GM19043 (cell line): ENCODE data around the gene SNX5.
"Not testable (repeated sequence)": the region's sequence is repeated elsewhere in the genome, so short reads cannot be mapped to it uniquely, and the experiment has no call there.

Source experiments
- ATAC-seq: cut with Tn5 transposase; IDR thresholded peaks from one replicate; pipeline ENCODE4 v1.9.1; 2021; ENCODE audit warnings: low read depth; ENCODE audit not compliant: unreplicated experiment

SNX5 gene

GRCh38 chr20:17960927-17961586, 7.5 kb downstream of the SNX5 start:
- no peak for ATAC-seq

DNA sequence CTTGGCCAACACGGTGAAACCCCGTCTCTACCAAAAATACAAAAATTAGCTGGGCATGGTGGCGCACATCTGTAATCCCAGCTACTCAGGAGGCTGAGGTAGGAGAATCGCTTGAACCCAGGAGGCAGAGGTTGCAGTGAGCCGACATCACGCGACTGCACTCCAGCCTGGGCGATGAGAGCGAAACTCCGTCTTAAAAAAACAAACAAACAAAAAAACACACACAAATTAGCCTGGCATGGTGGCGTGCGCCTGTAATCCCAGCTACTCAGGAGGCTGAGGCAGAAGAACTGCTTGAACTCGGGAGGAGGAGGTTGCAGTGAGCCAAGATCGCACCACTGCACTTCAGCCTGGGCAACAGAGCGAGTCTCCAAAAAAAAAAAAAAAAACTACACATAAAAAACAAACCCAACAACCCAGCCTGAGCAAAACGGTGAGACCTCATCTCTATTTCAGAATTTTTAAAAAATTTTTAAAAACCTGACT, 8.2 kb downstream of the SNX5 start:
- ATAC-seq, result not testable (repeated sequence)

DNA sequence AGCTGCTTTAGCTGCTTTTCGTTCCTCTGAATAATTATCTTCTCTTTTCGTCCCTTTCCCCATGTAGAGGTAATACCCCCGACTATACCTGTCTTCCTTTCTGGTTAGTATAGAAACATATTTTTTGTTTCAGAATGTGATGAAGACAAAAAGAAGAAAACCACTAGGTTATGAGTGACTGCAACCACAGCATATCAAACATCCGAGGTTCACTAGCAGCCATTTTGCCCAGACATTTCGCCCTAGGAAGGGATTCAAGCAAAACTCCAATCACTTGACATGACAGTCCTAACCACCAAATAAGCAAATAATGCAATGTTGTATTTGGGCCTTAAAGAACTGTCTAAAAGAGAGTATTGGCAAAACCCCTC, 9.4 kb downstream of the SNX5 start:
- peak; percentile 35 for ATAC-seq

DNA sequence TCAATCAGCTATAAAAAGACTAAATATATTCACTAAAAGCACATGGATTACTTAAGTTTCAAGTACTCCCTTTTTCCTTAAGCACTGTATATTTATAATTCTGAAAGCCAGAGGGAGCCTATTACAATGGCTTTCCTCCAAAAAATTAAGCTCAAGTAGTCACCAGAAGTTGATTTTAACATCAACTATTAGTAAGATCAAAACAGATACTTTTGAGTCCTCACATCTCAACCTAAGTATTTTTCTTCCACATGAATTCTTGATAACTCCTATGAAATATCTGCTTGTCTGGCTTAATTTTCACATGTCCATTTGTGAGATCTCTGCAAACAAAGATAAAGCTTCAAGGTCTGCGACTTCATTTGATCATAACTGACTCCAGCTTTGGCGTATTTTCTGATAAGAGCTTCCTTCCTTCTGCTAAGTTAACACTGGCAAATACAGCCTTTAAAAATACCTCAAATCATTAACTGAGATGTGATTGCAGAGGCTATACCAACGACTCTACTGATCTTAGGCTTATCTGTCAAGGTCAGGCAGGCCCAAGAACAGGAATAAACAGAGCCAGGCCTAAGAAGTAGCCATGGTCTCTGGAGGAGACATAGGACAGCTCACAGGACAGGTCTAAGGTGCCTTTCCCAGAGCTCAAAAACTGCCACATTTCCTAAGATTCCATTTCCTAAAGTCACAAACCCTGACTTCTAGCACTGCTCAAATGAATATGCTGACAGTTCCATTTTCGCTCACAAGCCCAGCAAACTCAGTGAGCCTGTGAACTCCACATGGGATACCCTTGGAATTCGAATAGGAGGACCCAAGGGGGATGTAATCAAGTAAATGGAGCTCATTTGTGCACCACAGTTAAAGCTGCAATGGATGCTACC, 10.0 kb downstream of the SNX5 start:
- no peak for ATAC-seq

- no peak for ATAC-seq
Observed at GRCh38 chr20:17957505-17958363, 10.9 kb downstream of the SNX5 start.

DNA sequence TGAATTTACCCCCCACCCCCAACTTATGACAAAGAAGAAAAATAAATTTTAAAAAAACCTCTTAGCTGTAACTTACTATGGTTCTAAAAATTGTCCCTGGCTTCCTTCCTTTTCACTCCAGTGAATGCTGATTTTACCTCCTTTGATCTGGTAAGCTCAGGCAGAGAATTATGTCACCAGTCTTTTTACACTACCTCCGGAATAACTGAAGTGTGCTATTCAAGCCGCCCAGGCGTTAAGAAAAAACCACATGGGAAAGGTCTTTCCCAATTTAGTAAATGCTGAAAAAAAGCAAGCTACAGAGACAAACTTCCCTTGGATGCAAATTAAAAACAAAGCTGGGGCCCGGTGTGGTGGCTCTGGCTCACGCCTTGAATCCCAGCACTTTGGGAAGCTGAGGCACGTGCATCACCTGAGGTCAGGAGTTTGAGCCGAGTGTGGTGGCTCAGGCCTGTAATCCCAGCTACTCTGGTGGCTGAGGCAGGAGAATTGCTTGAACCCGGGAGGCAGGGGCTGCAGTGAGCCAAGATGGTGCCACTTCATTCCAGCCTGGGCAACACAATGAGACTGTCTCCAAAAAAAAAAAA, 12.4 kb downstream of the SNX5 start:
- ATAC-seq, result no peak

DNA sequence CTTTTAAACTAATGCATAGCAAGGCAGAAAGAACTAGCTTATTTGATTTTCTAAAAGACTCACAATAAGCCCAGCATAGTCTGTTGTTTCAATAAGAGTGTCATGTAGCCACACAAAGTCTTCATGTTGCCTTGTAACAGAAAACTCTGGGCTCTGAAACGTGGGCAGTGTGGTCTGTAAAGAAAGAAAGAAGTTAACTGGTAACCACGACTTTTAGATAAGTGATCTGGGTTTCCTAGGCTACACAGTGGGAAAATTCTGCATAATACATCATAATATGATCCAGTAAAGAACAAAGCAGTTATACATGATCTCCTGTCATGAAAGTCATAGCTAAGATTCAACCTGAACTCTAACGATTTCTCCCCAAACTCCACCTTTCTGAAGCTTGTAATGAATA, 13.3 kb downstream of the SNX5 start:
- ATAC-seq, result no peak

DNA sequence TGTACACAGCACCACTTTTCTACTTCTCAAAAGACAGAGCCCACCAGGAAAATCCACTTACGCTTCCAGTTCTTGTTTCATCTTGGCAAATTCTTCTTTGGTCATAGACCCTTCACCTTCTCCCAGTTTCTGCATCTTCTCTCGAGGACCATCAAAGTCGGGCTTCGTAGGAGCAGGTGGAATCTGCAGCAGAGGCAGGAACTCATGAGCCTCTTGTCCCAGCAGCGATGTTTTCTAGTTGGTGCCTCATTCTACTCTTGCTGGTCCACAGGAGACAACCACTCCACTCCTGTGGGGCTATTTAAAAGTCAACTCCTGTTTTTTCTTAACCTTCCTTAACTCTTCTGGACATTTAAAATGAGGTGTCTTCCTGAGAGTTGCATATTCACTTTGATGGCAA, 14.7 kb downstream of the SNX5 start:
- ATAC-seq, result no peak

GRCh38 chr20:17952692-17953684, 15.6 kb downstream of the SNX5 start:
- ATAC-seq, result no peak

- ATAC-seq, result no peak
Observed at GRCh38 chr20:17951323-17951722, 17.3 kb downstream of the SNX5 start.

DNA sequence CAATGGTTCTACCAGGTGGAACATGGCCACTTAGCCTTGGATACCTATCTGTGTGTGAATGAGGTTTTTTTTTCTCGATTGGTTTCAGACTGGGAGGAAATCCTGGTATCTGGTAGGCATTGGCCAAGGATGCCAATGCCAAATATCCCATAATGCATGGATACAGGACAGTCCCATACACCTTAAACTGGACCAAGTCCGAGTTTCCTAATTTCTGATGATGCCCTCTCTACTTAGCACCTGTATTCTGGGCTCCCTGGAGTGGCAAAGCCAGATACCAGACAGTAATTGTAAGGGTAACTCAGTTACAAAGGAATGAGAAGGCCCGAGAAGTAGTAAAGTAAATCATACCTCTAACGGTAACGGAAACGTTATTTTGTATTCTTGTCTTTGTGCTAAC, 17.9 kb downstream of the SNX5 start:
- ATAC-seq, result no peak

DNA sequence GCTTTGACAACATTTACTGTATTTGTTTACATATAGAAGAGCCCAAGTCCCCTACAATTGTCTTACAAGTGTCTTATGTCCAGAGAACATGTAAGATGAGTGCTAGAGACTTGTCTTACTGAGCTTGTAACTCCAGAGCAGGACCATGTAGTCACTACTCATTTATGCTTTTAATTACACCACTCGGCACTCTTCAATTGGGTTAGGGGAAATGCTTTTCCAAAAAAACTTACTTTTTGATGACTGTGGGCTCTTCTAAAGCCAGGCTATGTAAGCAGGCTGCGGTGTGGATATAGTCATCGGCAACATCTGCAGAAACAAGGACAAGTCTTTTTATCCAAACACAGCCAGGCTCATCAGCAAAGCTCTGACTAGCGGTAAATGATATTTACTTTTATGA, 18.7 kb downstream of the SNX5 start:
- ATAC-seq, result no peak

DNA sequence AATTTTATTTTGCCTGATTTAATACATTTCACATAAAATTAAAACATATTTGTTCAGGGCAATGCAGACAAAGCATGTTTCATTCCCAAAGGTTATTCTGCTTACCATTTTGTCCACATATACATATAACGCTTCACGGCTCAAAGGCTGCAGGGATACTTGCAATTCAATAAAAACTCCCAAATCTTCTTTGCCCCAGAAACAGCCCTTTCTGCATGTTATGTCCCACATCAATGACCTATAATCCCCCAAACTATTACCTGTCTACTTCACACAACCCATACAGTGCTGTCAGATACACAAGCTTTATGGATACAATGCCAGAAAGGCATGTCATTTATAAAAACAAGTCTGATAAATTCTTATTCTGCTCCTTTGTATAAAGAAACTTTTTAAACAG, 20.2 kb downstream of the SNX5 start:
- ATAC-seq, result no peak

DNA sequence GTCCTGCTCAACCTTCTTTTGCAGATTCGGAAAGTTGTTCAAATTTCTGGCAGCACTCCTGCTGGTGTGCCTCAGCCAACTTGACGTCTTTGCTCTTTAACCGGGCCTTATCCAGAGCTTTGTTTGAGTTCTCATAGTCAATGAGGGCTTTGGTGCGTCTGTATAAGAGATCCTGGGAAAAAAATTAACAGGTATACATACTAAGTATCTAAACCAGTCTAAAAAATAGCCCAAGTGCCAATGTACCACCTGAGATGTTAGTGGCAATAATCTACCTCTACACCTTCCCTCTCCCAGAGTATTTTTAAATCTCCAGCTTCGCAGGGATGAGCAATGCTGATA, 21.1 kb downstream of the SNX5 start:
- ATAC-seq, result no peak

- ATAC-seq, result no peak
Observed at GRCh38 chr20:17946572-17947473, 21.8 kb downstream of the SNX5 start.

DNA sequence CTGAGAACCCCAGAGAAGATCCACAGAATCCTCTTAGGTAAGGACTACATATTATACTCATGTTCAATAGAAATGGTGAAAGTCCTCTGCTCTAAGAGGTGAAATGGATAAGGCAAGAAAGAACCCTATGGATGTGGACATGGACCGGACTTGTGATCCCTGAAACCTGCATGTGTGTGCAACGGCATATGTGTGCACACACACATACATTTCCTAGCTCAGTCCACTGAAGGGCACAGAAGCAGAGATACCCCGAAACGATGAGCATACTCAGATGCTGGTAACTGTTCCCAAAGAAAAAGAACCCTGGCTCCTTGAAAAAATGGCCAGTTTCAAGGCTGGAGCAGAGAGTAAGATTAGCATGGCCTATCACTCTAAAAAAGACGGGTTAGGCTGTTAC, 22.6 kb downstream of the SNX5 start:
- no peak for ATAC-seq

GRCh38 chr20:17944854-17945474, 23.6 kb downstream of the SNX5 start:
- no peak for ATAC-seq

DNA sequence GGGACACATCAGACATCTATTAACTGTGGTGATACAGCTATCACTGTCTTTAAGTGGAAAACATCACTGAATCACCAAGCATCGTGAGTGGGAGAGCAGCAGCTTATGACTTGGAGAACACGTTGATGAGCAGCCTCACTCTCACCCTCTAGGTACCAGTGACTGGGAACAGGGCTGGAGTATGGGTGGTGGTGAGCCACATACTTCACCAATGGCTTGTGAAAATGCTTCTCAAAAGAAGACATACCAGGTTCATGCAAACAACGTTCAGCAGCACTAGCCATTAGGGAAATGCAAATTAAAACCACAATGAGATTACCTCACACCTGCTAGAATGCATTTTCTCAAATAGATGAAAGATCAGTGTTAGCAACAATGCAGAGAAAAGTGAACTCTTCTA, 25.3 kb downstream of the SNX5 start:
- peak; percentile 62 for ATAC-seq
